IMR-90 (cell line): Measurements from ENCODE around the gene CPTP. TPM values are rescaled to one million over a fixed set of nuclear protein-coding genes. Genes with fewer than 3 reads are reported as not detected.
A peak's percentile ranks its signal among the peaks of the same experiment; 100 is the strongest.

Experiments used
- ATAC-seq: fragments of 200-7000 bp; cut with Tn5 transposase; 2 replicates; pipeline ENCODE4 v1.9.1; 2020; ENCODE audit warnings: low read depth, mild to moderate bottlenecking, moderate library complexity
- BruUV-seq: library from RNA; stranded (reverse); fragments of 400-500 nt; replicated peaks from 2 replicates; lab custom pipeline; 2021; lab: Mats Ljungman, UMichigan
- CTCF ChIA-PET: fragments of 300-600 bp; formaldehyde crosslinking; extraction: SDS; loops from one replicate; lab custom pipeline; 2021; ENCODE audit warnings: antibody characterized with exemption; lab: Yijun Ruan, JAX
- POLR2A ChIA-PET: fragments of 300-600 bp; sonication (Branson Sonifier 250); formaldehyde crosslinking; loops from one replicate; lab custom pipeline; 2022; ENCODE audit warnings: antibody characterized with exemption; ENCODE audit not compliant: unreplicated experiment; lab: Charles Lee
- DNase-seq: peaks from one replicate; pipeline ENCODE4 v3.0.0; 2013
- H2AFZ ChIP-seq: replicated peaks from 2 replicates; pipeline ENCODE3; 2013; ENCODE audit warnings: low read length, mild to moderate bottlenecking; ENCODE audit not compliant: poor library complexity
- H2AK5ac ChIP-seq: 2 replicates; pipeline ENCODE4 v1.6.1; 2013; ENCODE audit warnings: low read depth, low read length, inconsistent platforms
- H2AK9ac ChIP-seq: replicated peaks from 2 replicates; pipeline ENCODE3; 2013; ENCODE audit warnings: mild to moderate bottlenecking, low read depth, low read length, moderate library complexity; ENCODE audit not compliant: poor library complexity
- H2BK120ac ChIP-seq: 2 replicates; pipeline ENCODE4 v1.6.1; 2013; ENCODE audit warnings: low read depth, low read length, inconsistent platforms
- H2BK15ac ChIP-seq: 3 replicates; pipeline ENCODE4 v1.6.1; 2013; ENCODE audit warnings: low read depth, low read length, inconsistent platforms
- H2BK20ac ChIP-seq: 2 replicates; pipeline ENCODE4 v1.6.1; 2013; ENCODE audit warnings: low read depth, mild to moderate bottlenecking, inconsistent platforms, low read length, moderate library complexity
- H2BK5ac ChIP-seq: 2 replicates; pipeline ENCODE4 v1.6.1; 2013; ENCODE audit warnings: mild to moderate bottlenecking, low read depth, low read length, inconsistent platforms; ENCODE audit not compliant: poor library complexity, severe bottlenecking
- H3K14ac ChIP-seq: replicated peaks from 2 replicates; pipeline ENCODE4 v1.6.1; 2013; ENCODE audit warnings: low read depth, low read length, inconsistent platforms
- H3K18ac ChIP-seq: 2 replicates; pipeline ENCODE4 v1.6.1; 2013; ENCODE audit warnings: low read depth, low read length, control low read depth
- H3K23ac ChIP-seq: 2 replicates; pipeline ENCODE4 v1.6.1; 2013; ENCODE audit warnings: low read depth, low read length, inconsistent platforms
- H3K27ac ChIP-seq: 2 replicates; pipeline ENCODE4 v1.5.1; 2013; ENCODE audit warnings: mild to moderate bottlenecking, control low read depth, low read length; ENCODE audit not compliant: insufficient read depth
- H3K27me3 ChIP-seq: 2 replicates; pipeline ENCODE4 v1.6.1; 2013; ENCODE audit warnings: low read length; ENCODE audit not compliant: control insufficient read depth, insufficient read depth
- H3K36me3 ChIP-seq: 2 replicates; pipeline ENCODE4 v1.6.1; 2013; ENCODE audit warnings: low read length, mixed read lengths; ENCODE audit not compliant: control insufficient read depth, insufficient read depth
- H3K4ac ChIP-seq: 2 replicates; pipeline ENCODE4 v1.6.1; 2013; ENCODE audit warnings: low read depth, low read length, inconsistent platforms
- H3K4me1 ChIP-seq: 2 replicates; pipeline ENCODE4 v1.6.1; 2013; ENCODE audit warnings: low read length, mixed read lengths; ENCODE audit not compliant: control insufficient read depth, insufficient read depth
- H3K4me2 ChIP-seq: 2 replicates; pipeline ENCODE4 v1.6.1; 2013; ENCODE audit warnings: low read depth, mild to moderate bottlenecking, control low read depth, low read length, moderate library complexity
- H3K4me3 ChIP-seq: 2 replicates; pipeline ENCODE4 v1.5.1; 2013; ENCODE audit warnings: low read depth, mild to moderate bottlenecking, control low read depth, low read length, moderate library complexity; ENCODE audit not compliant: insufficient read depth
- H3K56ac ChIP-seq: 2 replicates; pipeline ENCODE4 v1.6.1; 2013; ENCODE audit warnings: low read length, inconsistent platforms; ENCODE audit not compliant: insufficient read depth; ENCODE audit errors: extremely low read depth
- H3K79me1 ChIP-seq, 2 experiments: 2 replicates each; pipeline ENCODE4 v1.6.1; 2013; ENCODE audit warnings: low read length in 2 of 2, inconsistent platforms in 1 of 2, low read depth in 1 of 2
- H3K9ac ChIP-seq: 2 replicates; pipeline ENCODE4 v1.6.1; 2013; ENCODE audit warnings: low read depth, low read length, control low read depth
- H3K9me1 ChIP-seq: 2 replicates; pipeline ENCODE4 v1.6.1; 2013; ENCODE audit warnings: low read length, inconsistent platforms; ENCODE audit not compliant: insufficient read depth
- H3K9me3 ChIP-seq: 2 replicates; pipeline ENCODE4 v1.6.1; 2013; ENCODE audit warnings: low read length; ENCODE audit not compliant: control insufficient read depth, insufficient read depth
- H4K20me1 ChIP-seq: 2 replicates; pipeline ENCODE4 v1.6.1; 2013; ENCODE audit warnings: low read length, inconsistent platforms; ENCODE audit not compliant: insufficient read depth
- H4K5ac ChIP-seq: 2 replicates; pipeline ENCODE4 v1.6.1; 2013; ENCODE audit warnings: mild to moderate bottlenecking, low read depth, low read length, control low read depth
- H4K8ac ChIP-seq, 2 experiments: 2 replicates each; pipeline ENCODE4 v1.6.1; 2013; ENCODE audit warnings: low read depth in 2 of 2, low read length in 2 of 2, control low read depth in 1 of 2, inconsistent platforms in 1 of 2
- H4K91ac ChIP-seq: 2 replicates; pipeline ENCODE4 v1.6.1; 2013; ENCODE audit warnings: low read depth, low read length, inconsistent platforms; ENCODE audit not compliant: insufficient read depth
- BHLHE40 ChIP-seq: fragments of 150-350 bp; IDR thresholded peaks from 2 replicates; pipeline ENCODE4 v1.6.1; 2016; ENCODE audit warnings: mild to moderate bottlenecking, low read depth, low read length
- CEBPB ChIP-seq: IDR thresholded peaks from 2 replicates; pipeline ENCODE4 v1.6.1; 2012; ENCODE audit warnings: low read depth, low read length, improper control_type of control experiment
- CHD1 ChIP-seq: IDR thresholded peaks from 2 replicates; pipeline ENCODE4 v1.6.1; 2012; ENCODE audit warnings: low read depth, low read length, improper control_type of control experiment
- CTCF ChIP-seq: conservative IDR thresholded peaks from 2 replicates; pipeline ENCODE4 v1.5.1; 2012; ENCODE audit warnings: mild to moderate bottlenecking, low read depth, low read length, improper control_type of control experiment
- MXI1 ChIP-seq: IDR thresholded peaks from 2 replicates; pipeline ENCODE4 v1.6.1; 2012; ENCODE audit warnings: low read depth, mild to moderate bottlenecking, low read length, moderate library complexity, borderline replicate concordance
- NFE2L2 ChIP-seq: fragments of 150-350 bp; IDR thresholded peaks from 2 replicates; pipeline ENCODE4 v1.6.1; 2016; ENCODE audit warnings: low read depth, mild to moderate bottlenecking, low read length
- RFX5 ChIP-seq: IDR thresholded peaks from 2 replicates; pipeline ENCODE4 v1.8.0; 2012; ENCODE audit warnings: low read depth, mild to moderate bottlenecking, low read length, moderate library complexity
- USF2 ChIP-seq: fragments of 150-350 bp; IDR thresholded peaks from 2 replicates; pipeline ENCODE4 v1.6.1; 2017; ENCODE audit warnings: mild to moderate bottlenecking, antibody characterized with exemption, low read length, low read depth
- WGBS, 2 experiments: methylation state at CpG; one replicate each; pipeline versions ENCODE4 v1.1.5 to v1.1.7; 2013; ENCODE audit warnings: missing lambda C conversion rate in 2 of 2; ENCODE audit not compliant: insufficient read length in 1 of 2; ENCODE audit errors: extremely low coverage in 2 of 2; 5-methylcytosine and 5-hydroxymethylcytosine counted together
- dilution Hi-C: fragments of 300-500 bp; cut with HindIII; formaldehyde crosslinking; loops from one replicate; pipeline ENCODE4 v1.14.3; 2018; ENCODE audit warnings: low sequenced_read_pairs; ENCODE audit not compliant: unreplicated experiment
- in situ Hi-C: fragments of 300-500 bp; cut with MboI; formaldehyde crosslinking; loops from 3 replicates; pipeline ENCODE4 v1.14.3; 2019; ENCODE audit warnings: low sequenced_read_pairs, inconsistent platforms, mixed read lengths
- intact Hi-C: fragments of 100-400 bp; cut with micrococcal nuclease; formaldehyde crosslinking; loops from 2 replicates; pipeline ENCODE4 v1.10.0; 2022
- polyA plus RNA-seq, 3 experiments: library from polyadenylated mRNA; depleted of rRNA; stranded (reverse); fragments of >200 nt; gene quantifications; 2 replicates each; pipeline ENCODE4 v1.2.3, GENCODE V29; 2012; ENCODE audit warnings: low replicate concordance in 1 of 3
- total RNA-seq: library from RNA; depleted of rRNA; stranded (reverse); fragments of >200 nt; gene quantifications from 2 replicates; pipeline ENCODE4 v1.2.3, GENCODE V29; 2012

CPTP gene
- total and polyA plus RNA-seq, 2 of the 4 experiments (the other 2 are of a cell fraction) = 2.7 to 12.1 TPM

DNA sequence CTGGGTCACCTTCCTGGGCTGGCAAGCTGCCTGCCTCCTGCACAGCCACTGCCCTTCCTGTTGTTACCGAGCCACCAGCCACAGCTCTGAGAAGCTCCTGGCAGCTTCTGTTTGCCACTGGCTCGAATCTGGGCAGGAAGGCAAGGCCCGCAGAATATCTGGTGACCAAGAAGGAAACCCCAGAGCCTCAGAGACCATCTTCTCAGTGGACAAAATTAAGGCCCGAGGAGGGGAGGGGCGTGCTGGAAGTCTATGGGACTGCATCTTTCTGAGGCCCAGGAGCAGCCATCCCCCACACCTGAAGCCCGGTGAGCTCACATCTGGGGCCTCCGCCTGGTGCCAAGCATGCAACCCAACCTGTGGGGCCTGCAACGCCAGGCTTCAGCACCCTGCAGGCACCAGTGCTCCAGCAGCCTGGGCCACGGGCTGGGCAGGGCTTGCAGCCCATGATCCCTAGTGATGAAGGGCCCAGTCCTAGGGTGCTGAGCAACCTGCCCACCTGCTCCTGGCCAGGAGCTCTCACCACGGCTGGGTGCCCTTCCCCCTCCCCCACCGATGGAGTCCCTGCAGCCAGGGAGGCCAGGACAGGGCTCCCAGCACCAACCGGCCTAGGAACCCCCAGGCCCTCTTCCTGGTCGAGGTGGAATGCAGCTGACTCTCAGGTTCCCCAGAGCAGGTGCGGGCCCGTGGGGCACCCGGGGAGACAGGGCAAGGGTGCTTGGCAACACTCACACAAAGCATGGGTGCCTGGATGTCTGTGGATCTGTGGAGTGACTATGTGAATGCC lies 879 bp downstream of the CPTP start (continued):
- TF ChIP-seq CTCF (no peak), CEBPB (no peak)

- dilution Hi-C loops = no loop called here
- TF ChIP-seq RFX5 (no peak), BHLHE40 (no peak), CTCF (no peak), USF2 (no peak), NFE2L2 (no peak), MXI1 (no peak), CHD1 (no peak)
These were observed 1.5 kb downstream of the CPTP start for GRCh38 chr1:1326075-1326605.

More at GRCh38 chr1:1326075-1326605, 1.5 kb downstream of the CPTP start:
- H3K4me3 ChIP-seq = no peak overlapping the region
- H3K9me3 ChIP-seq = no peaks in the 10 kb centered on the region
- peaks cover 48% of the 10 kb centered on the region for H4K20me1 ChIP-seq
- no peak overlapping the region for H3K14ac ChIP-seq
- no peak overlapping the region for H3K18ac ChIP-seq
- no peak overlapping the region for H2BK20ac ChIP-seq
- H3K56ac ChIP-seq = no peak overlapping the region
- in situ Hi-C loops = no loop called here
- ATAC-seq = no peak
- no peak overlapping the region for H2AK5ac ChIP-seq
- 80% methylated on average over 1 of the region's 8 CpGs; no CpG with 5 or more reads in 1 of the 2 experiments for WGBS, 2 experiments
- H3K4me1 ChIP-seq = peaks cover 7% of the 10 kb centered on the region; the same call in 1 of the 2 replicates
- H2AK9ac ChIP-seq = peak overlapping the region; percentile 16
- no peak overlapping the region for H2BK15ac ChIP-seq
- no peak overlapping the region for H4K8ac ChIP-seq
- DNase-seq = no peak
- no peak overlapping the region for H3K23ac ChIP-seq
- H3K4me2 ChIP-seq = no peak overlapping the region
- peaks cover 9% of the 10 kb centered on the region for H3K9me1 ChIP-seq
- H3K9ac ChIP-seq = no peak overlapping the region
- H3K27me3 ChIP-seq = no peaks in the 10 kb centered on the region
- no peak overlapping the region for H4K91ac ChIP-seq
- no peak overlapping the region for H3K4ac ChIP-seq
- H2BK120ac ChIP-seq = no peak overlapping the region
- H3K79me1 ChIP-seq = peaks cover 7 to 51% of the 10 kb centered on the region in 2 experiments; a peak in 2 of 4 replicates
- no TSS peak for BruUV-seq
- ChIA-PET POLR2A (no interaction called here), CTCF (no interaction called here)
- H4K5ac ChIP-seq = no peak overlapping the region
- H3K27ac ChIP-seq = no peak overlapping the region
- no peak overlapping the region for H2AFZ ChIP-seq
- H2BK5ac ChIP-seq = no peak overlapping the region
- H3K36me3 ChIP-seq = peaks cover 5% of the 10 kb centered on the region
- intact Hi-C loops = no loop called here
